WTC11 (cell line): ENCODE measurements around the gene RGS21. TPM values are rescaled to one million over a fixed set of nuclear protein-coding genes. Genes with fewer than 3 reads are reported as not detected.

Source experiments
- ATAC-seq: fragments of 200-7000 bp; cut with Tn5 transposase; 2 replicates; pipeline ENCODE4 v1.10.0; 2021; ENCODE audit warnings: mild to moderate bottlenecking, moderate library complexity
- CTCF ChIA-PET: fragments of 300-600 bp; sonication (Branson Sonifier 250); formaldehyde crosslinking; loops from one replicate; lab custom pipeline; 2021; ENCODE audit warnings: antibody characterized with exemption; lab: Charles Lee
- POLR2A ChIA-PET: fragments of 350-600 bp; sonication (Branson Sonifier 250); formaldehyde crosslinking; loops from one replicate; lab custom pipeline; 2021; ENCODE audit warnings: antibody characterized with exemption; lab: Charles Lee
- DNase-seq: peaks from one replicate; pipeline ENCODE4 v3.0.0; 2021; ENCODE audit warnings: low spot score
- H3K27ac Mint-ChIP-seq: 2 replicates; pipeline ENCODE4 v1.8.0; 2021; ENCODE audit warnings: mixed read lengths
- H3K27me3 Mint-ChIP-seq: 2 replicates; pipeline ENCODE4 v1.8.0; 2021; ENCODE audit warnings: low read depth, mild to moderate bottlenecking, moderate library complexity, mixed read lengths
- H3K36me3 Mint-ChIP-seq: 2 replicates; pipeline ENCODE4 v1.8.0; 2021; ENCODE audit warnings: mixed read lengths
- H3K4me1 Mint-ChIP-seq: 2 replicates; pipeline ENCODE4 v1.8.0; 2022; ENCODE audit warnings: mixed read lengths
- H3K4me3 Mint-ChIP-seq: 2 replicates; pipeline ENCODE4 v1.8.0; 2021; ENCODE audit warnings: mild to moderate bottlenecking, moderate library complexity, mixed read lengths
- H3K9me3 Mint-ChIP-seq: 2 replicates; pipeline ENCODE4 v1.8.0; 2021; ENCODE audit warnings: mixed read lengths
- CBFB ChIP-seq: sonication (generic); formaldehyde crosslinking; IDR thresholded peaks from 2 replicates; pipeline ENCODE4 v1.8.1; 2022; ENCODE audit warnings: mild to moderate bottlenecking, low read depth, missing genetic modification reagents
- CTCF ChIP-seq: fragments of 200-600 bp; IDR thresholded peaks from 2 replicates; pipeline ENCODE4 v1.8.0; 2022; ENCODE audit warnings: antibody characterized with exemption
- ERG ChIP-seq: fragments of 250-450 bp; sonication (Bioruptor Pico); IDR thresholded peaks from 2 replicates; pipeline ENCODE4 v1.8.0; 2021; ENCODE audit warnings: mild to moderate bottlenecking
- FOXJ3 ChIP-seq: sonication (generic); formaldehyde crosslinking; IDR thresholded peaks from 2 replicates; pipeline ENCODE4 v1.9.0; 2021; ENCODE audit warnings: missing genetic modification reagents, mild to moderate bottlenecking, borderline replicate concordance
- FOXP1 ChIP-seq: sonication (generic); formaldehyde crosslinking; IDR thresholded peaks from 2 replicates; pipeline ENCODE4 v1.8.0; 2022; ENCODE audit warnings: missing genetic modification reagents, mild to moderate bottlenecking, moderate library complexity, borderline replicate concordance
- GRHL2 ChIP-seq: fragments of 250-450 bp; sonication (Bioruptor Pico); IDR thresholded peaks from 2 replicates; pipeline ENCODE4 v1.8.0; 2022; ENCODE audit warnings: mild to moderate bottlenecking, moderate library complexity; ENCODE audit not compliant: insufficient replicate concordance, severe bottlenecking
- HMGA2 ChIP-seq: fragments of 250-450 bp; sonication (Bioruptor Pico); IDR thresholded peaks from 2 replicates; pipeline ENCODE4 v1.4.0; 2021; ENCODE audit warnings: mild to moderate bottlenecking, moderate library complexity
- JUN ChIP-seq: sonication (generic); formaldehyde crosslinking; IDR thresholded peaks from 2 replicates; pipeline ENCODE4 v1.8.0; 2023; ENCODE audit warnings: mild to moderate bottlenecking, missing genetic modification reagents
- MXD4 ChIP-seq: fragments of 250-450 bp; sonication (Bioruptor Pico); IDR thresholded peaks from 2 replicates; pipeline ENCODE4 v1.8.0; 2021; ENCODE audit warnings: mild to moderate bottlenecking, moderate library complexity, borderline replicate concordance
- NFYB ChIP-seq: sonication (generic); formaldehyde crosslinking; conservative IDR thresholded peaks from 2 replicates; pipeline ENCODE4 v1.8.0; 2022; ENCODE audit warnings: low read depth, missing genetic modification reagents
- NR2C2 ChIP-seq: sonication (generic); formaldehyde crosslinking; IDR thresholded peaks from 2 replicates; pipeline ENCODE4 v1.8.0; 2022; ENCODE audit warnings: mild to moderate bottlenecking, missing genetic modification reagents
- ZNF281 ChIP-seq: sonication (generic); formaldehyde crosslinking; IDR thresholded peaks from 2 replicates; pipeline ENCODE4 v1.8.0; 2023; ENCODE audit warnings: mild to moderate bottlenecking, missing genetic modification reagents
- ZNF317 ChIP-seq: sonication (generic); formaldehyde crosslinking; IDR thresholded peaks from 2 replicates; pipeline ENCODE4 v1.8.1; 2023; ENCODE audit warnings: low read depth, mild to moderate bottlenecking, moderate library complexity, missing genetic modification reagents, borderline replicate concordance
- ZNF423 ChIP-seq: fragments of 250-450 bp; sonication (Bioruptor Pico); IDR thresholded peaks from 2 replicates; pipeline ENCODE4 v2.1.2; 2022; ENCODE audit warnings: mild to moderate bottlenecking, moderate library complexity
- ZNF671 ChIP-seq: fragments of 250-450 bp; sonication (Bioruptor Pico); IDR thresholded peaks from 2 replicates; pipeline ENCODE4 v1.8.0; 2021; ENCODE audit warnings: mild to moderate bottlenecking
- total RNA-seq: library from RNA; stranded (reverse); gene quantifications from 3 replicates; pipeline ENCODE4 v1.2.3, GENCODE V29; 2021
- TF ChIP-seq, protein P1 (sequence below): sonication (generic); formaldehyde crosslinking; IDR thresholded peaks from 2 replicates; pipeline ENCODE4 v1.8.0; 2022; ENCODE audit warnings: mild to moderate bottlenecking, missing genetic modification reagents
- TF ChIP-seq, protein P2 (sequence below): sonication (generic); formaldehyde crosslinking; IDR thresholded peaks from 2 replicates; pipeline ENCODE4 v1.8.1; 2023; ENCODE audit warnings: mild to moderate bottlenecking, missing genetic modification reagents, moderate library complexity
- TF ChIP-seq, protein P3 (sequence below): sonication (generic); formaldehyde crosslinking; IDR thresholded peaks from 2 replicates; pipeline ENCODE4 v1.8.1; 2023; ENCODE audit warnings: mild to moderate bottlenecking, missing genetic modification reagents
- TF ChIP-seq, protein P4 (sequence below): fragments of 250-450 bp; sonication (Bioruptor Pico); IDR thresholded peaks from 2 replicates; pipeline ENCODE4 v1.9.0; 2021; ENCODE audit warnings: moderate library complexity, mild to moderate bottlenecking, inconsistent platforms, borderline replicate concordance
- TF ChIP-seq, protein P5 (sequence below): sonication (generic); formaldehyde crosslinking; IDR thresholded peaks from 2 replicates; pipeline ENCODE4 v1.8.0; 2022; ENCODE audit warnings: mild to moderate bottlenecking, missing genetic modification reagents

RGS21 gene
- total RNA-seq, 1 experiment from 2014 or later: not detected

GRCh38 chr1:192401825-192402224 is 85.0 kb downstream of the RGS21 start (continued):
- TF ChIP-seq, protein P1, sequence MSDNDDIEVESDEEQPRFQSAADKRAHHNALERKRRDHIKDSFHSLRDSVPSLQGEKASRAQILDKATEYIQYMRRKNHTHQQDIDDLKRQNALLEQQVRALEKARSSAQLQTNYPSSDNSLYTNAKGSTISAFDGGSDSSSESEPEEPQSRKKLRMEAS (CRISPR knock-in tag): no peak
- TF ChIP-seq, protein P2, sequence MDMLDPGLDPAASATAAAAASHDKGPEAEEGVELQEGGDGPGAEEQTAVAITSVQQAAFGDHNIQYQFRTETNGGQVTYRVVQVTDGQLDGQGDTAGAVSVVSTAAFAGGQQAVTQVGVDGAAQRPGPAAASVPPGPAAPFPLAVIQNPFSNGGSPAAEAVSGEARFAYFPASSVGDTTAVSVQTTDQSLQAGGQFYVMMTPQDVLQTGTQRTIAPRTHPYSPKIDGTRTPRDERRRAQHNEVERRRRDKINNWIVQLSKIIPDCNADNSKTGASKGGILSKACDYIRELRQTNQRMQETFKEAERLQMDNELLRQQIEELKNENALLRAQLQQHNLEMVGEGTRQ (CRISPR knock-in tag): no peak

DNA sequence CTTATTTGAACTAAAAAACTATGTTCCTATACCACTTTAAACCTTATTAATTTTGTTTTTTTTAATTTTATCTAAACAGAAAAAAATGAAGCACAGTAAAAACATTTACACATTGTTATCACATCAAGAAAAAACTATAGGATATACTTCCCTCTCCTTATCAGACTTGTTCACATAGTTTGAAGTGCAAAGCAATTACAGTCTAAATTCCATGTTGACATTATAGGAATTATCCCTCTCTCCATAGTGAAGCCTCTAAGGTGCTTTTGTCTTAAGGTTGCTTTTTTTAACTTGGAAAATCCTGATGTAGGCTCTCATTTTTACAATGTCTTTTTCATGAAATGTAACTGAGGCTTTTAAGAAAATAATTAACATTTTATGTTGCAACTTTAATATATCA is 85.8 kb downstream of the RGS21 start:
- Mint-ChIP-seq H3K9me3 (no peaks in the 10 kb centered on the region), H3K4me3 (no peak overlapping the region), H3K4me1 (no peaks in the 10 kb centered on the region), H3K36me3 (no peaks in the 10 kb centered on the region), H3K27me3 (no peaks in the 10 kb centered on the region), H3K27ac (no peak overlapping the region)
- ATAC-seq (no peak), DNase-seq (no peak)
- ChIA-PET CTCF (no interaction called here), POLR2A (no interaction called here)
- TF ChIP-seq GRHL2 (CRISPR knock-in tag) (no peak), ZNF317 (CRISPR knock-in tag) (no peak), CBFB (CRISPR knock-in tag) (no peak), ZNF671 (CRISPR knock-in tag) (no peak), ERG (CRISPR knock-in tag) (no peak), NFYB (no peak), JUN (CRISPR knock-in tag) (no peak), MXD4 (CRISPR knock-in tag) (no peak), ZNF423 (no peak), NR2C2 (CRISPR knock-in tag) (no peak), FOXP1 (CRISPR knock-in tag) (no peak), HMGA2 (CRISPR knock-in tag) (no peak), FOXJ3 (CRISPR knock-in tag) (no peak), ZNF281 (no peak), CTCF (no peak)
- TF ChIP-seq, protein P3, sequence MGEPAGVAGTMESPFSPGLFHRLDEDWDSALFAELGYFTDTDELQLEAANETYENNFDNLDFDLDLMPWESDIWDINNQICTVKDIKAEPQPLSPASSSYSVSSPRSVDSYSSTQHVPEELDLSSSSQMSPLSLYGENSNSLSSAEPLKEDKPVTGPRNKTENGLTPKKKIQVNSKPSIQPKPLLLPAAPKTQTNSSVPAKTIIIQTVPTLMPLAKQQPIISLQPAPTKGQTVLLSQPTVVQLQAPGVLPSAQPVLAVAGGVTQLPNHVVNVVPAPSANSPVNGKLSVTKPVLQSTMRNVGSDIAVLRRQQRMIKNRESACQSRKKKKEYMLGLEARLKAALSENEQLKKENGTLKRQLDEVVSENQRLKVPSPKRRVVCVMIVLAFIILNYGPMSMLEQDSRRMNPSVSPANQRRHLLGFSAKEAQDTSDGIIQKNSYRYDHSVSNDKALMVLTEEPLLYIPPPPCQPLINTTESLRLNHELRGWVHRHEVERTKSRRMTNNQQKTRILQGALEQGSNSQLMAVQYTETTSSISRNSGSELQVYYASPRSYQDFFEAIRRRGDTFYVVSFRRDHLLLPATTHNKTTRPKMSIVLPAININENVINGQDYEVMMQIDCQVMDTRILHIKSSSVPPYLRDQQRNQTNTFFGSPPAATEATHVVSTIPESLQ: no peak
- TF ChIP-seq, protein P4, sequence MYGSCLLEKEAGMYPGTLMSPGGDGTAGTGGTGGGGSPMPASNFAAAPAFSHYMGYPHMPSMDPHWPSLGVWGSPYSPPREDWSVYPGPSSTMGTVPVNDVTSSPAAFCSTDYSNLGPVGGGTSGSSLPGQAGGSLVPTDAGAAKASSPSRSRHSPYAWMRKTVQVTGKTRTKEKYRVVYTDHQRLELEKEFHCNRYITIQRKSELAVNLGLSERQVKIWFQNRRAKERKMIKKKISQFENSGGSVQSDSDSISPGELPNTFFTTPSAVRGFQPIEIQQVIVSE (CRISPR knock-in tag): no peak
- TF ChIP-seq, protein P5, sequence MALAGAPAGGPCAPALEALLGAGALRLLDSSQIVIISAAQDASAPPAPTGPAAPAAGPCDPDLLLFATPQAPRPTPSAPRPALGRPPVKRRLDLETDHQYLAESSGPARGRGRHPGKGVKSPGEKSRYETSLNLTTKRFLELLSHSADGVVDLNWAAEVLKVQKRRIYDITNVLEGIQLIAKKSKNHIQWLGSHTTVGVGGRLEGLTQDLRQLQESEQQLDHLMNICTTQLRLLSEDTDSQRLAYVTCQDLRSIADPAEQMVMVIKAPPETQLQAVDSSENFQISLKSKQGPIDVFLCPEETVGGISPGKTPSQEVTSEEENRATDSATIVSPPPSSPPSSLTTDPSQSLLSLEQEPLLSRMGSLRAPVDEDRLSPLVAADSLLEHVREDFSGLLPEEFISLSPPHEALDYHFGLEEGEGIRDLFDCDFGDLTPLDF (CRISPR knock-in tag): no peak
